Measurements from ENCODE around the gene KRI1.

DNA sequence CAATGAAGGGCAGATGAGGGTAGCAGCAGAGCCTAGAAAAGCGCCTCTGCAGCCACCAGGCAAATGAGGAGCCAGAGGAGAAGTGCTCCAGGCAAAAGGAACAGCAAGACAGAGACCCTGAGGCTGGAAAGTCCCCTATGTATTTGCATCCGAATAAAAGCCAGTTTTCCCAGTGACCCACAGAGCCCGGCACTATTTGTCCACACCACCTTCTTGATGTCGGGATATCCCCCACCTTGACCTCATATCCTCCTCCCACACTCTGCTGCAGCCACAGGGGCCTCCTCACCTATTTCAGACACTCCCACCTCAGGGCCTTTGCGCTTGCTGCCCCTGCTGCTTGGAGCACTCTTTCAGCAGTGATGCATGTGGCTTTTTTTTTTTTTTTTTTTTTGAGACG, 15.5 kb downstream of the KRI1 start:
- TF ChIP-seq, protein P1, sequence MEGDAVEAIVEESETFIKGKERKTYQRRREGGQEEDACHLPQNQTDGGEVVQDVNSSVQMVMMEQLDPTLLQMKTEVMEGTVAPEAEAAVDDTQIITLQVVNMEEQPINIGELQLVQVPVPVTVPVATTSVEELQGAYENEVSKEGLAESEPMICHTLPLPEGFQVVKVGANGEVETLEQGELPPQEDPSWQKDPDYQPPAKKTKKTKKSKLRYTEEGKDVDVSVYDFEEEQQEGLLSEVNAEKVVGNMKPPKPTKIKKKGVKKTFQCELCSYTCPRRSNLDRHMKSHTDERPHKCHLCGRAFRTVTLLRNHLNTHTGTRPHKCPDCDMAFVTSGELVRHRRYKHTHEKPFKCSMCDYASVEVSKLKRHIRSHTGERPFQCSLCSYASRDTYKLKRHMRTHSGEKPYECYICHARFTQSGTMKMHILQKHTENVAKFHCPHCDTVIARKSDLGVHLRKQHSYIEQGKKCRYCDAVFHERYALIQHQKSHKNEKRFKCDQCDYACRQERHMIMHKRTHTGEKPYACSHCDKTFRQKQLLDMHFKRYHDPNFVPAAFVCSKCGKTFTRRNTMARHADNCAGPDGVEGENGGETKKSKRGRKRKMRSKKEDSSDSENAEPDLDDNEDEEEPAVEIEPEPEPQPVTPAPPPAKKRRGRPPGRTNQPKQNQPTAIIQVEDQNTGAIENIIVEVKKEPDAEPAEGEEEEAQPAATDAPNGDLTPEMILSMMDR (IDR thresholded peaks at IDR 0.05) = no peak
- TF ChIP-seq EP300 (IDR thresholded peaks at IDR 0.05) = no peak
